ENCODE measurements around the gene FBXL7.

Gene FBXL7

GRCh38 chr5:15786884-15787283 is 286.9 kb downstream of the FBXL7 start:
- no peak for DNase-seq

GRCh38 chr5:15787681-15788080 is 287.7 kb downstream of the FBXL7 start:
- DNase-seq = no peak

- DNase-seq = no peak
Observed at GRCh38 chr5:15789642-15790041, 289.7 kb downstream of the FBXL7 start.

GRCh38 chr5:15790446-15791018 is 290.6 kb downstream of the FBXL7 start:
- DNase-seq = no peak

- no peak for DNase-seq
Observed at GRCh38 chr5:15791274-15791673, 291.3 kb downstream of the FBXL7 start.

GRCh38 chr5:15791859-15792258 is 291.9 kb downstream of the FBXL7 start:
- no peak for DNase-seq

- DNase-seq = no peak
Observed at GRCh38 chr5:15794052-15794985, 294.3 kb downstream of the FBXL7 start.

- no peak for DNase-seq
Observed at GRCh38 chr5:15796096-15796495, 296.1 kb downstream of the FBXL7 start.

GRCh38 chr5:15796557-15796956 is 296.6 kb downstream of the FBXL7 start:
- no peak for DNase-seq

GRCh38 chr5:15797116-15797515 is 297.1 kb downstream of the FBXL7 start:
- no peak for DNase-seq

- no peak for DNase-seq
Observed at GRCh38 chr5:15798006-15798405, 298.0 kb downstream of the FBXL7 start.

- no peak for DNase-seq
Observed at GRCh38 chr5:15799014-15799413, 299.0 kb downstream of the FBXL7 start.

- no peak for DNase-seq
Observed at GRCh38 chr5:15799612-15800011, 299.6 kb downstream of the FBXL7 start.

GRCh38 chr5:15803280-15803679 is 303.3 kb downstream of the FBXL7 start:
- DNase-seq = no peak

GRCh38 chr5:15806613-15807012 is 306.6 kb downstream of the FBXL7 start:
- DNase-seq = no peak

GRCh38 chr5:15807248-15807647 is 307.3 kb downstream of the FBXL7 start:
- DNase-seq = no peak

GRCh38 chr5:15807871-15808270 is 307.9 kb downstream of the FBXL7 start:
- DNase-seq = no peak

- no peak for DNase-seq
Observed at GRCh38 chr5:15808577-15808976, 308.6 kb downstream of the FBXL7 start.

- no peak for DNase-seq
Observed at GRCh38 chr5:15819617-15820016, 319.6 kb downstream of the FBXL7 start.

GRCh38 chr5:15821506-15821905 is 321.5 kb downstream of the FBXL7 start:
- no peak for DNase-seq

GRCh38 chr5:15823398-15823797 is 323.4 kb downstream of the FBXL7 start:
- no peak for DNase-seq

- no peak for DNase-seq
Observed at GRCh38 chr5:15827741-15828140, 327.8 kb downstream of the FBXL7 start.

GRCh38 chr5:15831408-15831807 is 331.4 kb downstream of the FBXL7 start:
- no peak for DNase-seq

- no peak for DNase-seq
Observed at GRCh38 chr5:15833365-15833764, 333.4 kb downstream of the FBXL7 start.

All from activated CD4-positive, alpha-beta T cell treated with anti-CD3 and anti-CD28 coated beads for 4 hours (primary cell).